VCaP (cell line): ENCODE results near the gene ZBTB7C.

Experiments used
- H3K27ac ChIP-seq: fragments of 450-650 bp; 2 replicates; pipeline ENCODE4 v1.5.1; 2017
- CTCF ChIP-seq: fragments of 450-650 bp; conservative IDR thresholded peaks from 2 replicates; pipeline ENCODE4 v1.5.1; 2017; ENCODE audit warnings: mild to moderate bottlenecking, moderate library complexity

Gene ZBTB7C

GRCh38 chr18:48191494-48191893 lies 217.7 kb downstream of the ZBTB7C start:
- no peak overlapping the region for H3K27ac ChIP-seq
- no peak for TF ChIP-seq CTCF

DNA sequence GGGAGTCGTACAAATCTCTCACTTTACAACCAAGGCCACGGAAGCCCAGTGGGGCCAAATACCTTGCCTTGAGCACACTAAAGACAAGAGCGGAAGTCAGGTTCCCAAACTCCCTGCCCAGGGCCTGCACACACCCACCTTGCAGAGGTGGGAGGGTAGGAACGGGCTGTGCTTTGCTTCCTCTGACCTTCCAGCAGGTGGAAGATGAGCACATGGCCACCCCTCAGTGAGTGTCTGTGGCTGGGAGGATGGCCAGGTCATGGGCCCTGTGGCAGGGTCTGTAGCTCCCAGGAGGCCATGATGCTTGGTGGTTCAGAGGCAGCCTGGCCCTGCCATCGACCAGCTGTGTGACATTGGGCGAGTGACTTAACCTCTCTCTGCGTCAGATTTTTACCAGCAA lies 218.2 kb downstream of the ZBTB7C start:
- no peak overlapping the region for H3K27ac ChIP-seq
- no peak for TF ChIP-seq CTCF

DNA sequence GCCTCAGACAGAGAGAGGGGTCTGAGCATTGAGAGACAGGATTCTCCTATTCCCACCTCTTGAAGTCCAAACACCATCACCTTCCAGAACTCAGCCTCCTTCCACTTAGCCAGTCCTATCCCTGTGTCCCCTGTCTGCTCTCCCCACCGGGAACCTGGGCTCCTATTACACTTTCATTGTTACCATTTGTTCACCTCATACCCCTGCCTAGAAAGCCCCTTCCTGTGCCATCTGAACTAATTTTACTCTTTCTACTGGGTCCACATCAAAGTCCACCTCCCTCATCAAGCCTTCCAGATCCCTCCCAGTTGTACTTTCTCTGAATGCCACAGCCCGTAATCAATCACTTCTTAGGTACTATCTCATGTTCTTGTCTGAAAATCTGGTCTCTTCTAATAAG lies 220.6 kb downstream of the ZBTB7C start:
- no peak overlapping the region for H3K27ac ChIP-seq
- TF ChIP-seq CTCF, result no peak

DNA sequence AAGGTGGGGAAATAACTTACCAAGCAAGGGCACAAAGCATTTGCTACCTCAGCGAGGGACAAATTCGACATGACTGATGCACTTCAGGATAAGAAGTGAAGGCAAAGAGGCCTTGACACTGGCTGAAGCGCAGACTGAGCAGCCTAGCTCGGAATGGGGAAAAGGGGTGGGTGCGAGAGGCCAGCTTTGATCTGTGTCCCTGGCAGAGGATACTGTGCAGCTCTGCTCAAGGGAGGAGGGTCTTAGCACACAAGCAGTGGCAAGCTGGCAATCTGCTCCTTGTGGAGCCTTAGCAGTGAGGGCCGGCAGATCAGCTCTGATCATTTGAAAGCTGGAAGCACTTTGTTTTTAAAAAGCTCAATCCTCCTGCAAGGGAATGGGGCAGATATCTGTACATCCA lies 222.3 kb downstream of the ZBTB7C start:
- no peak for TF ChIP-seq CTCF
- no peak overlapping the region for H3K27ac ChIP-seq

GRCh38 chr18:48186131-48186766 lies 222.9 kb downstream of the ZBTB7C start:
- no peak for TF ChIP-seq CTCF
- H3K27ac ChIP-seq, result no peak overlapping the region

DNA sequence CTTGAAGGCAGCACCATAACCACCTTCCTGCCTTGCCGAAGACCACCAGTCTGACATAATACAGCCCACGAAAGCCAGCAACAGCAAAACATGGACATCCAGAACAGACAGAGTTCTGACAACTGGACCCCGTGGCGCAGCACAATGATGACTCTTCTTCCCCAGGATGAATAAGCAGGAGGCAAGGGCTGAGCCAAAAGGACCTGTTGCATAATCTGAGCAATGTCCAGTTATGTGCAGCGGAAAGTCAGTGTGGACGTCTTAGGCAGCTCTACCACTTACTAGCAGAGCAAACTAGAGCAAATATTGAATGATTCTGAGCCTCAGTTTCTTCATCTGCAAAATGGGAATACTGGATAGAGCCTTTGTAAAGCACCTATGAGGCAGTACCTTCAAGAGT lies 225.1 kb downstream of the ZBTB7C start:
- no peak overlapping the region for H3K27ac ChIP-seq
- no peak for TF ChIP-seq CTCF

DNA sequence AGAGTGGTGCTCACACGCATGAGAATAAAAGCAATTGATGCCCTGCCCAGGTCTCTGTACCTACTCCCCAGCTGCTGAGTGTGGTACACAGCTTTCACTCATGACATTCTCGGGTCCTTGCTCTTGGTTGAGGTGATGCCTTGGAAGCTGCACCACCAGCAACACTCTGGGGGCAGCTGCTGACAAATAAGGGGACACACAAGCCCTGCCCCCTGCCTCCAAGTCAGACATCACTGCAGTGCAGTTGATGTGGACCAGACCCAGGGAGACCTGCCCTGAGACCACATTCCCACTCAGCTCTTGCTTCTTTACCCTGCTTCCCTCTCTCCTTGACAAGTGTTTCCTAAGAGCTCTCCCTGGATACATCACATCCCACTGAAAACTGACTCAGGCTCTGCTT lies 225.6 kb downstream of the ZBTB7C start:
- TF ChIP-seq CTCF, result no peak
- no peak overlapping the region for H3K27ac ChIP-seq

- TF ChIP-seq CTCF, result no peak
- no peak overlapping the region for H3K27ac ChIP-seq
These were observed 226.4 kb downstream of the ZBTB7C start for GRCh38 chr18:48182779-48183178.
